GM19397 (cell line): ENCODE results near the gene VPREB1.
"Not testable (repeated sequence)": the region's sequence is repeated elsewhere in the genome, so short reads cannot be mapped to it uniquely, and the experiment has no call there.

Experiments used
- ATAC-seq: cut with Tn5 transposase; IDR thresholded peaks from one replicate; pipeline ENCODE4 v1.9.1; 2021; ENCODE audit warnings: mild to moderate bottlenecking, moderate library complexity; ENCODE audit not compliant: unreplicated experiment

Gene VPREB1

GRCh38 chr22:22245256-22245909 lies 797 bp downstream of the VPREB1 start:
- ATAC-seq = no peak

GRCh38 chr22:22245935-22246525 lies 1.4 kb downstream of the VPREB1 start:
- ATAC-seq = no peak

GRCh38 chr22:22246706-22247105 lies 2.1 kb downstream of the VPREB1 start:
- no peak for ATAC-seq

- ATAC-seq = no peak
Observed at GRCh38 chr22:22248878-22249277, 4.3 kb downstream of the VPREB1 start.

GRCh38 chr22:22250651-22251050 lies 6.1 kb downstream of the VPREB1 start:
- not testable (repeated sequence) for ATAC-seq

- ATAC-seq = not testable (repeated sequence)
Observed at GRCh38 chr22:22256133-22256532, 11.5 kb downstream of the VPREB1 start.

- ATAC-seq = not testable (repeated sequence)
Observed at GRCh38 chr22:22258597-22259415, 14.2 kb downstream of the VPREB1 start.

DNA sequence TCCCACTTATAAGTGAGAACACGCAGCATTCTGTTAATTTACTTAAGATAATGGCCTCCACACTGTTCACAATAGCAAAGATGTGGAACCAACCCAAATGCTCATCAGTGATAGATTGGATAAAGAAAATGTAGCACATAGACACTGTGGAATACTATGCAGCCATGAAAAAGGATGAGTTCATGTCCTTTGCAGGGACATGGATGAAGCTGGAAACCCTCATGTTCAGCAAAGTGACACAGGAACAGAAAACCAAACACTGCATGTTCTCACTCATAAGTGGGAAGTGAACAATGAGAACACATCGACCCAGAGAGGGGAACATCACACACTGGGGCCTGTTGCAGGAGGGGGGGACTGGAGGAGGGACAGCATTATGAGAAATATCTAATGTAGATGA lies 15.6 kb downstream of the VPREB1 start:
- ATAC-seq = not testable (repeated sequence)

DNA sequence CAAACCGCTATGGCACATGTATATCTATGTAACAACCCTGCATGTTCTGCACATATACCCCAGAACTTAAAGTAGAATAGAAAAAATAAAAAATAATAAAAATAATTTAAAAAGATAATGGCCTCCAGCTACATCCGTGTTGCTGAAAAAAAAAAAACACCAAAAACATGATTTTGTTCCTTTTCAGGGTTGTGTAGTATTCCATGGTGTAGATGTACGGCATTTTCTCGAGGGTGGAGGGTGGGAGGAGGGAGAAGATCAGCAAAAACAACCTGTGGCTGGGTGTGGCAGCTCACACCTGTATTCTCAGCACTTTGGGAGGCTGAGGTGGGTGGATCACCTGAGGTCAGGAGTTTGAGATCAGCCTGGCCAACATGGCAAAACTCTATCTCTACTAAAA lies 16.0 kb downstream of the VPREB1 start:
- ATAC-seq = not testable (repeated sequence)

DNA sequence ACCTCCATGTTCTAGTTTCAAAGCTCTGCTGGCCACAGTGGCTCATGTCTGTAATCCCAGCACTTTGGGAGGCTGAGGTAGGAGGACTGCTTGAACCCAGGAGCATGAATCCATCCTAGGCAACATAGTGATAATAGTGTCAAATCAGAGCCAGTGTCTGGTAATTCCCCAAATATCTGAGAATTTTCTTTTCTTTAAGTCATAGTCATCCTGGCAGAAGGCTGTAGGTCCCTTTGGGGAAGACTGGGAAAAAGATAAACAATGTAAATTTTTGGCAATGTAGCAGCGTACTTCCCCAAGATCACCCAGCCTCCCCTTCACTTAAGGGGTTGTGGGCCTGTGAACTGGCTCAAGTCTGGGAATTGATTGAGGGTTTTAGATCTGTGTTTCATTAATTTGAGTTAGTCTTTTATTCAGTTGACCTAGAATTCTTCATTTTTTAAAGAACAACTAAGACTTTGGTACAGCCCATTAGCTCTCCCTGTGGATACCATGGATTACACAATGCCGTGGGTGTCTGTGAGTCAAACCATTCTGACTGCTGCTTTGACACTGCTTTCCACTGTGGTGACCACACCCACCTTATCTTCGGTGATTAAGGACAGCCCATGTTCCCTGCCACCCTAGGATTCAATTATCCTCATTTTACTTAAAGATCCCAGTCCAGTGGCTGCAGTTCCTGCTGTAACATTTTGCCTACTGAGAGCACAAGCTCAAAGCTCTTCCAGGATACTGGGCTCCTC lies 17.9 kb downstream of the VPREB1 start:
- ATAC-seq = not testable (repeated sequence)

DNA sequence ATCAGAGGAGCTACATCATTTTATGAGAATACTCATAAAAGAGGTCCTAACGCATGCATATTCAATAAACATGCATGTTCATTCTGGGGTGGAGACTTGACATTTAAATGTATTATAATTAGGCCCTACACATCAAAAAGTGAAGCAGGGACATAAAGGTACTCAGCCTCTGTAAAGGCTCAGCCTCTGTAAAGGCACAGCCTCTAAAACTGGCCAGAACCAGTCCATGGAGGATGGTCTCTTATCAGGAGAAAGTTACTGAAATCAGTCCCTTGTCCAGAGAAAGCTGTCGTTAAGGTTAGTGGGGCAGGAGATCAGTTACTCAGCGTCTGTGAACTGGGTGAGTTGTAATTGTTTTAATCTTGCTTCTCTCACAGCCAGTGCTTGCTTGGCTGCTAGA lies 19.2 kb downstream of the VPREB1 start:
- ATAC-seq = not testable (repeated sequence)

DNA sequence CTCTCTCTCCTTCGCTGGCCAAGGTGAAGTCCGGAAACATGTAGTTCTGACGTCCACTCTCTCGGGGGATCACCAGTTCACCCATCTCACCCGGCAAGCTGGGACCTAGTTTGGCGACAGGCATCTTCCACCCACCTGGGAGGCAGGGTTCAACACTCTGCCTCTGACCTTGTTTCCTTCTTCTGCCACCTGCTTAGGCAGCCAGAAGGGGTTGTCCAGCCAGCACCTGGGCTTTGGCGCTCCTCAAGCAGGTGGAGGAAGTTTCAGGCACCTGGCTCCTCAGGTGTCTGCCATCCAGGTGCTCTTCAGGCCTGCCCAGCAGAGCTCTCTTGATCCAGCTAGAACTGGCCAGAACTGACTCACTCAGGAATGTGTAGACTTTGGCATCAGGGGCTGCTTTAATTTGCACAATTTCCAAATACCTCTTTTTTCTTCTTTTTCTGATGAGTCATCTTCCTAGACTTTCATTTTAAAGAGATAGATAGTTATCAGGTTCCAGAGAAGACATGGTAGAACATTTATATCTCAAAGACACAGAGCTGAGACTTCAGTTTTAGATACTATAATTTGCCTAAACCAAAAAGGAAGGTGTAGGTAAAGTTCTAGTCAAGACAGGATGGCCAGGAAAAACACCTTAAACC lies 25.6 kb downstream of the VPREB1 start:
- not testable (repeated sequence) for ATAC-seq

- ATAC-seq = not testable (repeated sequence)
Observed at GRCh38 chr22:22277423-22277822, 32.8 kb downstream of the VPREB1 start.

DNA sequence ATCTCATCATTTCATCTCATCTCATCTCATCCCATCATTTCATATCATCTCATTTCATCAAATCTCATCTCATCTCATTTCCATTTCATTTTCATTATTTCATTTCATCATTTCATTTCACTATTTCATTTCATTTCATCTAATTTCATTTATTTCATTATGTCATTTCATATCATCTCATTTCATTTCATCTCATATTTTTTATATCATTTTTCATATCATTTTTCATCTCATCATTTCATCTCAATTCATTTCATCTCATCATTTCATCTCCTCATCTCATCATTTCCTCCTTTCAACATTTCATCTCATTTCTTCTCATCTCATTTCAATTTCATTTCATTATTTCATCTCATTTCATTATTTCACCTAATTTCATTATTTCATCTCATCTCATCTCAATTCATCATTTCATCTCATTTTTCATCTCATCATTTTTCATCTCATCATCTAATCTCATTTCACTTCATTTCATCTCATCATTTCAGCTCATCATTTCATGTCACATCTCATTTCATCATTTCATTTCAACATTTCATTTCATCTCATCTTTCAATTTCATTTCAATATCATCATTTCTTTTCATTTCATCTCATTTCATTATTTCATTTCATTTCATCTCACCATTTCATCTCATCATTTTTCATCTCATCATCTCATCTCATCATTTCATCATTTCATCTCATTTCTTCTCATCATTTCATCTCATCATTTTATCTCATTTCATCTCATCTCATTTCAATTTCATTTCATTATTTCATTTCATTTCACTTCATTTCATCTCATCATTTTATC lies 40.6 kb downstream of the VPREB1 start:
- ATAC-seq = not testable (repeated sequence)

- not testable (repeated sequence) for ATAC-seq
Observed at GRCh38 chr22:22286390-22287105, 42.0 kb downstream of the VPREB1 start.

- not testable (repeated sequence) for ATAC-seq
Observed at GRCh38 chr22:22287106-22287626, 42.6 kb downstream of the VPREB1 start.

DNA sequence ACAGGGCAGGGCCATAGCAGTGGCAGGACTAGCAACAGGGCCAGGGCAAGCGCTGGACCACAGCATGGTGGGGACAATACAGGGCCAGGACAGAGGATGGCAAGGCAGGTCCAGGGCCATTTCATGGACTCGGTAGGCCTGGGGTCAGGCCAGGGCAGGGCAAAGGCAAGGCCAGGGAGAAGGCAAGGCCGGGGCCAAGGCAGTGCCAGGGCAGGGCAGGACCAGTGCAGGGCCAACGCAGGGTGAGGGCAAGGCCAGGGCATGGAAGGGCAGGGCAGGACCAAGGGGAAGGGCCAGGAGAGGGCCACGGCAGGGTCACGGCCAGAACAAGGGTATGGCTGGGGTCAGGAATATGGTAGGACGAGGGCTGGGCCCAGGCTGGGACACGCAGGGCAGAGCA lies 45.1 kb downstream of the VPREB1 start:
- not testable (repeated sequence) for ATAC-seq

DNA sequence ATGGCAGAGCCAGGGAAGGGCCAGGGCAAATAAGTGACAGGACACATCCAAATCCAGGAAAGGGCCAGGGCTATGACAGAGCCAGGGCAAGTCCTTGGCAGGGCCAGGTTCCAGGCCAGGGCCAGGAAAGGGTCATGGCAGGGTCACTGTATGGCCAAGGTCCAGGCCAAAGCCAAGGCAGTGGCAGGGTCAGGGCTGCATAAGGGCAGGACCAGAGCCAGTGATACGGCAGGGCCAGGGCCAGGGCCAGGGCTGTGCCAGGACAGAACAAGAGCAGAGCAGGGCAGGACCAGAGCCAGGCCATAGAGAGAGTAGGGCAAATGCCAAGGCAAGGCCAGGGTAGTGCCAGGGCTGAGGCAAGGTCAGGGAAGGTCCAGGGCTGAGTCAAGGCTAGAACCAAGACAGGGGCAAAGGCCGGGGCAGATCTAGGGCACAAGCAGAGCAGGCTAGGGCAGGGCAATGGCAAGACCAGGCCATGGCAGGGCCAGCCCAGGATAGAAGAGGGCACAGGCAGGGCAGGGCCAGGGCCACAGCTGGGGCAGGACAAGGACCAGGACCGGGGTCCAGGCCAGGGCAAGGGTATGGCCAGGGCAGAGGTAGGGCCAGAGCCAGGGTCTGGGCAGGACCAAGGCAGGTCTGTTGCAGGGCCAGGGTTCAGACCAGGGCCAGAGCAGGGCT lies 46.7 kb downstream of the VPREB1 start:
- not testable (repeated sequence) for ATAC-seq
